GM23338 (cell line): ENCODE measurements around the gene PRDM11. TPM values are rescaled to one million over a fixed set of nuclear protein-coding genes. Genes with fewer than 3 reads are reported as not detected.

ENCODE experiments used
- ATAC-seq: fragments of 200-7000 bp; cut with Tn5 transposase; 3 replicates; pipeline ENCODE4 v1.9.1; 2020
- DNase-seq: peaks from one replicate; pipeline ENCODE4 v3.0.0-alpha.2; 2015; ENCODE audit warnings: low spot score
- H2AFZ ChIP-seq: fragments of 200-600 bp; sonication (generic); 2 replicates; pipeline ENCODE4 v1.8.0; 2016; ENCODE audit warnings: antibody characterized with exemption, mild to moderate bottlenecking, moderate library complexity
- H3F3A ChIP-seq: fragments of 200-600 bp; sonication (generic); replicated peaks from 2 replicates; pipeline ENCODE4 v1.8.0; 2017; ENCODE audit warnings: antibody characterized with exemption, mixed run types, low read depth
- H3K27ac ChIP-seq: fragments of 200-600 bp; sonication (generic); 2 replicates; pipeline ENCODE4 v1.6.1; 2016; ENCODE audit warnings: low read depth
- H3K27me3 ChIP-seq: fragments of 200-600 bp; sonication (generic); 2 replicates; pipeline ENCODE4 v1.8.0; 2016; ENCODE audit warnings: mild to moderate bottlenecking, mixed run types, moderate library complexity; ENCODE audit not compliant: insufficient read depth
- H3K36me3 ChIP-seq: fragments of 200-600 bp; sonication (generic); 2 replicates; pipeline ENCODE4 v1.8.0; 2016; ENCODE audit warnings: mild to moderate bottlenecking; ENCODE audit not compliant: insufficient read depth
- H3K4me1 ChIP-seq: fragments of 200-600 bp; sonication (generic); 2 replicates; pipeline ENCODE4 v1.8.0; 2016; ENCODE audit warnings: mild to moderate bottlenecking, moderate library complexity; ENCODE audit not compliant: insufficient read depth
- H3K4me2 ChIP-seq: fragments of 200-600 bp; sonication (generic); 2 replicates; pipeline ENCODE4 v1.7.1; 2017; ENCODE audit warnings: mixed run types
- H3K4me3 ChIP-seq: fragments of 200-600 bp; sonication (generic); 2 replicates; pipeline ENCODE4 v1.6.1; 2016; ENCODE audit warnings: mixed run types
- H3K79me2 ChIP-seq: fragments of 200-600 bp; sonication (generic); replicated peaks from 2 replicates; pipeline ENCODE4 v1.8.0; 2017; ENCODE audit warnings: mild to moderate bottlenecking; ENCODE audit not compliant: insufficient read depth
- H3K9me2 ChIP-seq: fragments of 200-600 bp; sonication (generic); 2 replicates; pipeline ENCODE4 v1.8.0; 2017; ENCODE audit not compliant: insufficient read depth
- H4K20me1 ChIP-seq: fragments of 200-600 bp; sonication (generic); replicated peaks from 2 replicates; pipeline ENCODE4 v1.8.0; 2017; ENCODE audit warnings: mild to moderate bottlenecking; ENCODE audit not compliant: insufficient read depth
- H3K27ac Mint-ChIP-seq: 2 replicates; pipeline ENCODE4 v1.8.0; 2020; ENCODE audit warnings: inconsistent platforms, mild to moderate bottlenecking, moderate library complexity, mixed read lengths
- H3K27me3 Mint-ChIP-seq: 3 replicates; pipeline ENCODE4 v1.8.0; 2022; ENCODE audit warnings: low read depth, mild to moderate bottlenecking, moderate library complexity, mixed read lengths, inconsistent platforms; ENCODE audit not compliant: insufficient read depth, poor library complexity
- H3K36me3 Mint-ChIP-seq: 3 replicates; pipeline ENCODE4 v1.8.0; 2021; ENCODE audit warnings: low read depth, mild to moderate bottlenecking, inconsistent platforms, moderate library complexity, mixed read lengths
- H3K4me1 Mint-ChIP-seq: 3 replicates; pipeline ENCODE4 v1.8.0; 2020; ENCODE audit warnings: mild to moderate bottlenecking, inconsistent platforms, mixed read lengths
- H3K4me3 Mint-ChIP-seq: 3 replicates; pipeline ENCODE4 v1.8.0; 2021; ENCODE audit warnings: moderate library complexity, mild to moderate bottlenecking, inconsistent platforms, mixed read lengths
- H3K9me3 Mint-ChIP-seq: 3 replicates; pipeline ENCODE4 v1.8.0; 2020; ENCODE audit warnings: moderate library complexity, mild to moderate bottlenecking, inconsistent platforms, mixed read lengths
- CREB1 ChIP-seq: fragments of 250-450 bp; sonication (Bioruptor Pico); IDR thresholded peaks from 2 replicates; pipeline ENCODE4 v1.5.0; 2020; ENCODE audit warnings: low read depth, mild to moderate bottlenecking, moderate library complexity
- CTCF ChIP-seq, 2 experiments: fragments of 200-600 bp in 1 of 2; sonication (generic) in 1 of 2; conservative IDR thresholded peaks; 2 replicates each; pipeline versions ENCODE4 v1.5.1 to v1.6.1; 2016 to 2017; ENCODE audit warnings: antibody characterized with exemption in 2 of 2, low read depth in 2 of 2, mild to moderate bottlenecking in 2 of 2, moderate library complexity in 1 of 2
- ETS1 ChIP-seq: IDR thresholded peaks from 2 replicates; pipeline ENCODE4 v1.6.1; 2016; ENCODE audit warnings: antibody characterized with exemption
- EZH2 ChIP-seq: fragments of 200-600 bp; sonication (generic); IDR thresholded peaks from one replicate; pipeline ENCODE4 v1.8.0; 2017; ENCODE audit warnings: antibody characterized with exemption, mild to moderate bottlenecking, low read depth; ENCODE audit not compliant: unreplicated experiment
- EZH2phosphoT487 ChIP-seq: fragments of 200-600 bp; sonication (generic); IDR thresholded peaks from one replicate; pipeline ENCODE4 v1.8.1; 2018; ENCODE audit warnings: antibody characterized with exemption; ENCODE audit not compliant: unreplicated experiment
- JUNB ChIP-seq: IDR thresholded peaks from one replicate; pipeline ENCODE4 v1.6.1; 2016; ENCODE audit warnings: antibody characterized with exemption; ENCODE audit not compliant: unreplicated experiment
- NANOG ChIP-seq: IDR thresholded peaks from 2 replicates; pipeline ENCODE4 v1.6.1; 2016; ENCODE audit warnings: antibody characterized with exemption, borderline replicate concordance
- POLR2AphosphoS5 ChIP-seq: IDR thresholded peaks from 2 replicates; pipeline ENCODE4 v1.6.1; 2016; ENCODE audit warnings: antibody characterized with exemption, low read depth
- STAT1 ChIP-seq: IDR thresholded peaks from one replicate; pipeline ENCODE4 v1.6.1; 2016; ENCODE audit warnings: antibody characterized with exemption; ENCODE audit not compliant: unreplicated experiment
- ZNF114 ChIP-seq: fragments of 250-450 bp; sonication (Bioruptor Pico); IDR thresholded peaks from 2 replicates; pipeline ENCODE4 v1.5.0; 2020; ENCODE audit warnings: mild to moderate bottlenecking, moderate library complexity
- ZNF331 ChIP-seq: fragments of 250-450 bp; sonication (Bioruptor Pico); IDR thresholded peaks from 2 replicates; pipeline ENCODE4 v1.5.0; 2020; ENCODE audit warnings: low read depth, mild to moderate bottlenecking, moderate library complexity
- ZNF462 ChIP-seq: fragments of 250-450 bp; sonication (Bioruptor Pico); IDR thresholded peaks from 2 replicates; pipeline ENCODE4 v1.5.0; 2020; ENCODE audit warnings: mild to moderate bottlenecking, moderate library complexity
- polyA plus RNA-seq: library from polyadenylated mRNA; unstranded; fragments of >200 nt; fragmentation: Nextera tagmentation; extraction: Ambion mirVana; gene quantifications from 2 replicates; pipeline ENCODE4 v1.2.1, GENCODE V29; 2016
- total RNA-seq: library from RNA; depleted of rRNA; stranded (reverse); fragments of >200 nt; shearing (Covaris generic); gene quantifications from 2 replicates; pipeline ENCODE4 v1.2.3, GENCODE V29; 2014

Gene PRDM11
- total and polyA plus RNA-seq, 2 experiments from 2014 or later: 0.97 to 10.4 TPM

- H3K27me3 ChIP-seq: no peaks in the 10 kb centered on the region
- H3K27me3 Mint-ChIP-seq: peaks cover 6% of the 10 kb centered on the region
- H4K20me1 ChIP-seq: no peaks in the 10 kb centered on the region
- no peak overlapping the region for H3K27ac ChIP-seq
- H3F3A ChIP-seq: 0 out of 2 replicates have a peak, but pooled peaks cover 3% of the 10 kb centered on the region
- H3K9me3 Mint-ChIP-seq: no peaks in the 10 kb centered on the region
- H3K4me1 ChIP-seq: peaks cover 14% of the 10 kb centered on the region
- H3K4me3 Mint-ChIP-seq: peak overlapping the region; percentile 35; the same call in 2 of the 3 replicates
- DNase-seq (peak; percentile 88), ATAC-seq (peak; percentile 82)
- H2AFZ ChIP-seq: peak overlapping the region; percentile 76
- H3K4me3 ChIP-seq: no peak overlapping the region
- H3K4me1 Mint-ChIP-seq: peaks cover 26% of the 10 kb centered on the region
- no peaks in the 10 kb centered on the region for H3K79me2 ChIP-seq
- H3K27ac Mint-ChIP-seq: peak overlapping the region; percentile 45; the same call in 1 of the 2 replicates
- H3K9me2 ChIP-seq: no peaks in the 10 kb centered on the region
- H3K4me2 ChIP-seq: peak overlapping the region; percentile 65
- H3K36me3 ChIP-seq: no peaks in the 10 kb centered on the region
- H3K36me3 Mint-ChIP-seq: peaks cover 9% of the 10 kb centered on the region; the same call in 2 of the 3 replicates
- TF ChIP-seq ZNF331 (CRISPR knock-in tag) (no peak), EZH2 (no peak), CREB1 (CRISPR knock-in tag) (no peak), ETS1 (no peak), ZNF114 (no peak), CTCF (conservative IDR thresholded peaks at IDR 0.05; ENCODE audit: low read depth in 2 of 2) (no peak; a peak in 1 of 4 replicates), NANOG (no peak), JUNB (no peak), POLR2AphosphoS5 (no peak), EZH2phosphoT487 (no peak), STAT1 (no peak), ZNF462 (no peak)
Measured at GRCh38 chr11:45209891-45210699, 63.7 kb downstream of the PRDM11 start.
